DMS153 (cell line): ENCODE data around the gene NAGLU.
"Not testable (repeated sequence)": the region's sequence is repeated elsewhere in the genome, so short reads cannot be mapped to it uniquely, and the experiment has no call there.

Source experiments
- DNase-seq: peaks from one replicate; lab custom pipeline; 2025; lab: John Stamatoyannopoulos, UW

NAGLU gene

DNA sequence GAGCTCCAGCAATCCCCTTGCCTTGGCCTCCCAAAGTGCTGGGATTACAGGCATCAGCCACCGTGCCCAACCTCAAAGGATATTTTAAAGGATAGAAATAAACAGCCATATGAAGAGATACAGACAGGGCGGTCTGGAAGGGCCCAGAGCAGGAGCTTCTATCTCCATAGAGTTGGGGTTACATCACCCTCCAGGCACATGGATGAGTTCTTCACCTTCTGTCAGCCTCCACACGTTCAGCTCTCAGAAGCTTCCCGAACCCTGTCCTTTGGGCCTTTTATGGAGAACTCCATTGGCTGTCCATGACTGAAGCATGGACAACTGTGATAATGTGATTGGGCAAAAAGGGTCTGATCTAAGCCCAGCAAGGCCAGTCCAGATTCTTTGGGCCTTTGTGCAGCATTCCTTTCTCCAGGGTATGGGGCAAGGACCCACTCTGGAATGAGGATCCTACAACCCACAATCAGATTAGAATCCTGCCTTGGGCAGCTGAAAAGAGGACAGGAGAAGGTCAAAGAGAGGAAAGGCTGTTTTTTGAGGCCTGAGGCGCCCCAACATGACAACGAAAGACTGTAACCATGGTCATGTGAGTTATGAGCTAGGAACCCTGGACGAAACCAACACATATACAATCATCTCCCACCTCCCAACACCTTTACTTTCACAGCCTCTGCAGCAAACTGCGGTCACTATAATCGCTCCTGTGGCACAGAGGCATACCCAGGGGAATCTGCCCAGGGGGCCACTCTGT is 9.9 kb downstream of the NAGLU start:
- DNase-seq: not testable (repeated sequence)

DNA sequence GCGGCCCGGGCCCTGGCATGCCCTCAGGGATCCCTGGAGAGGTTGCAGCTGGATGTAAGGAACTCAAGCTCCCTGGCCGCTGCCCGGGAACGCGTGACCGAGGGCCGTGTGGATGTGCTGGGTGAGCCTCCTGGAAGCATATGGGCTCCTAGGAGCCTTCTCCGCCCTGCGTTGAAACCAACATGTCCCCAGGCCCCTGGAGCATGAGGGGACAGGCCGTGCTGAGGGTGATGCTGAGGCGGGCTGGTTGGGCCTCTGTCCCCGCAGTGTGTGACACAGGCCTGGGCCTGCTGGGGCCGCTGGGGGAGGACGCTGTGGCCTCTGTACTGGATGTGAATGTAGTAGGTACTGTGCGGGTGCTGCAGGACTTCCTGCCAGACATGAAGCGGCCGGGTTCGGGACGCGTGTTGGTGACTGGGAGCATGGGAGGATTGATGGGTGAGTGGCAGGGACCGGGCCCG is 11.0 kb downstream of the NAGLU start:
- DNase-seq: no peak

DNA sequence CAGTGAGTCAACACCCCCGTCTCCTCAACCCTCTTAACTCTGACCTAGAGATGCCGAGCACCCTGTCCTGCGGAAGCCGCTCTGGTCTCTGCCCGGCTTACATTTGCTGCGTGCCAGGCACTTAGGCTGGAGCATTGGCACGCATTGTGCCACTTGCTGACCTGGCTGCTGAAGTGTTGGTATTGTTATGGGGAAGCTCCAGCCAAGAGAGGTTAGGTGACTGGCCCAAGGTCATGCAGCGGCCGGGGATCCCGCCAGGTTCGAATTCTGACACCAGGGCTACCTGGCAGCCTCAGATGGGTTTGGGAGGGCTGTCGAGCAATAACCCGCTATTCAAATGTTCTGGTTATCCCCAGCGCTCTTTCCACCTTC is 11.6 kb downstream of the NAGLU start:
- no peak for DNase-seq

DNA sequence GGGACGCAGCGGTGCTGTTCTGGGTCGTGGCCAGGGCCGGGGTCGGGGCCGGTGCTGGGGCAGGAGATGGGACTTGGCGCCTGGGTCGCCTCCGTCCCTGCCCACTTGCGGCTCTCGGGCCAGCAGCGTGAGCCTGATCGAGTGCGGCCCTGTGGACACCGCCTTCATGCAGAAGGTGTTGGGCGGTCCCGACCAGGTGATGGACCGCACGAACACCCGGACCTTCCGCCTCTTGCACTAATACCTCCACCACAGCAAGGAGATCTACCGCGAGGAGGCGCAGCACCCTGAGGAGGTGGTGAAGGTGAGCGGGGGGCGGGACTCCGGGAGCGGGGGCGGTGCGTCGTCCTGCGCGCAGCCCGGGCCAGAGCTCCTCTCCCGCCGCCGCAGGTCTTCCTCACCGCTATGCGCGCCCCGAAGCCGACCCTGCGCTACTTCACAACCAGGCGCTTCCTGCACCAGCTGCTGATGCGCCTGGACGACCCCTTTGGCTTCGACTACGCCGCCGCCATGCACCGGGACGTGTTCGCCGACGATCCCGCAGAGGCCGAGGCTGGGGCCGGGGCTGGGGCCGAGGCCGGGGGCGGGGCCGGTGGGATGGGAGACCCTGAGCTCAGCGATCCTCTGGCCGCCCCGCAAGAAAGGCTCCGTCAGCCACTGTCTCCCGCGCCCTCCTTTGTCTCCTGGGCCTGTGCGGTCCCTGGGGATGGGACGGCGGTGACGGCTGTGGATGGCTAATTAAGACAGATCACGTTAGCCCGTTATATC is 12.2 kb downstream of the NAGLU start:
- DNase-seq: peak; percentile 69

DNA sequence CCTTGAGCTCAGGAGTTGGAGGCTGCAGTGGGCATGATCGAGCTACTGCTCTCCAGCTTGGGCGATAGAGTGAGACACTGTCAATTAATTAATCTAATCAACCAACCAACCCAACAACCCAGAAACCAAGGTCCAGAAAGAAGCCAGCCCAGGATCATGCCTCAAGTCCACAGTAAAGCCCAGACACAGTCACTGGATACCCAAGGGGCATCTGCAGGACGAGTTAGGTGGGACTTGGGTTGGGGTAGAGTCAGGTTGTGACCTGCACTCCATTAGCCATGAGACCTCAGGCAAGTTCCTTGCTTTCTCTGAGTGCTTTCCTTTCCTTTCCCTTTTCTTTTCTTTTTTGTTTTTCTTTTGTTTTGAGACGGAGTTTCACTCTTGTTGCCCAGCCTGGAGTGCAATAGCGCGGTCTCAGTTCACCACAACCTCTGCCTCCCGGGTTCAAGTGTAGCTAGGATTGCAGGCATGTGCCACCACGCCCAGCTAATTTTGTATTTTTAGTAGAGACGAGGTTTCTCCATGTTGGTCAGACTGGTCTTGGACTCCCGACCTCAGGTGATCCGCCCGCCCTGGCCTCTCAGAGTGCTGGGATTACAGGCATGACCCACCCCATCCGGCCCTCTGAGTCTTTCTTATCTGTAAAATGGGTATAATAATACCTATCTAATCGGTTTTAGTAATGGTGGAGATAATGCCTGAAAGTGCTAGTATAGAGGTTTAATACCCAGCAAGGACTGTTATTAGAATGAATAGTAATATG is 13.1 kb downstream of the NAGLU start:
- no peak for DNase-seq

DNA sequence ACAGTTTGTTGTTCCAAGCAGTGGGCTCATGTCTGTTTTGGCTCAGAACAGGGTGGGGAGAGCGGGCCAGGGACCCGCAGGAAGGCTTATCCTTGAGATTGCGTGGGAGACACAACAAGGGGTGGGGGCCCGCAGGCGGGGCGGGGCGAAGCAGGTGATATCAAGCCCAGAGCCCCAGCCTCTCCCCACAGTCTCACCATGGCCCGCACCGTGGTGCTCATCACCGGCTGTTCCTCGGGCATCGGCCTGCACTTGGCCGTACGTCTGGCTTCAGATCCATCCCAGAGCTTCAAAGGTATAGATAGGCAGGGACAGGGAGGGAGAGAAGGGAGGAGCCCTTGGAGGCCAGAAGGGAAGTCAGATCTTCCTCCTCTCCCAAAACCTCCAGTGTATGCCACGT is 16.7 kb downstream of the NAGLU start, which contains the start of gene HSD17B1:
HSD17B1 (plus strand) TSS at position 188 of the 400 bp plus-strand sequence; CDS start at position 199, 11 bp downstream.
- not testable (repeated sequence) for DNase-seq

DNA sequence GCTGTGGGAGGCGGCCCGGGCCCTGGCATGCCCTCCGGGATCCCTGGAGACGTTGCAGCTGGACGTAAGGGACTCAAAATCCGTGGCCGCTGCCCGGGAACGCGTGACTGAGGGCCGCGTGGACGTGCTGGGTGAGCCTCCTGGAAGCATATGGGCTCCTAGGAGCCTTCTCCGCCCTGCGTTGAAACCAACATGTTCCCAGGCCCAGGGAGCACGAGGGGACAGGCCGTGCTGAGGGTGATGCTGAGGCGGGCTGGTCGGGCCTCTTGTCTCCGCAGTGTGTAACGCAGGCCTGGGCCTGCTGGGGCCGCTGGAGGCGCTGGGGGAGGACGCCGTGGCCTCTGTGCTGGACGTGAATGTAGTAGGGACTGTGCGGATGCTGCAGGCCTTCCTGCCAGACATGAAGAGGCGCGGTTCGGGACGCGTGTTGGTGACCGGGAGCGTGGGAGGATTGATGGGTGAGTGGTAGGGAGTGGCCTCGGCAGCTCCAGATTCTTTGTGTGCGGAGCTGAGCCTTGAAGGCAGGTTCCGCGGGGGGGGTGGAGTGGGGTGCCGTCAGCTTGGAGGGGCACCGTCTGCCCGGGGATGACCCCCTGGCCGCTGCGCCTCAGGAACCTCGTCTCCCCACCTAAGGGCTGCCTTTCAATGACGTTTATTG is 17.2 kb downstream of the NAGLU start:
- peak; percentile 28 for DNase-seq

DNA sequence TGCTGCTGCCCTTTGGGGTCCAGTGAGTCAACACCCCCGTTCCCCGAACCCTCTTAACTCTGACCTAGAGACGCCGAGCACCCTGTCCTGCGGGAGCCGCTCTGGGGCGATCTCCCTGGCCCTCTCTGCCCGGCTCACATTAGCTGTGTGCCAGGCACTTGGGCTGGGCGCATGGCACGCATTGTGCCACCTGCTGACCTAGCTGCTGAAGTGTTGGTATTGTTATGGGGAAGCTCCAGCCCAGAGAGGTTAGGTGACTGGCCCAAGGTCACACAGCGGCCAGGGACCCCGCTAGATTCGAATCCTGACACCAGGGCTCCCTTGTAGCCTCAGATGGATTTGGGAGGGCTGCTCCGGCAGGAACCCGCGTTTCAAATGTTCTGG is 17.8 kb downstream of the NAGLU start:
- DNase-seq: no peak

DNA sequence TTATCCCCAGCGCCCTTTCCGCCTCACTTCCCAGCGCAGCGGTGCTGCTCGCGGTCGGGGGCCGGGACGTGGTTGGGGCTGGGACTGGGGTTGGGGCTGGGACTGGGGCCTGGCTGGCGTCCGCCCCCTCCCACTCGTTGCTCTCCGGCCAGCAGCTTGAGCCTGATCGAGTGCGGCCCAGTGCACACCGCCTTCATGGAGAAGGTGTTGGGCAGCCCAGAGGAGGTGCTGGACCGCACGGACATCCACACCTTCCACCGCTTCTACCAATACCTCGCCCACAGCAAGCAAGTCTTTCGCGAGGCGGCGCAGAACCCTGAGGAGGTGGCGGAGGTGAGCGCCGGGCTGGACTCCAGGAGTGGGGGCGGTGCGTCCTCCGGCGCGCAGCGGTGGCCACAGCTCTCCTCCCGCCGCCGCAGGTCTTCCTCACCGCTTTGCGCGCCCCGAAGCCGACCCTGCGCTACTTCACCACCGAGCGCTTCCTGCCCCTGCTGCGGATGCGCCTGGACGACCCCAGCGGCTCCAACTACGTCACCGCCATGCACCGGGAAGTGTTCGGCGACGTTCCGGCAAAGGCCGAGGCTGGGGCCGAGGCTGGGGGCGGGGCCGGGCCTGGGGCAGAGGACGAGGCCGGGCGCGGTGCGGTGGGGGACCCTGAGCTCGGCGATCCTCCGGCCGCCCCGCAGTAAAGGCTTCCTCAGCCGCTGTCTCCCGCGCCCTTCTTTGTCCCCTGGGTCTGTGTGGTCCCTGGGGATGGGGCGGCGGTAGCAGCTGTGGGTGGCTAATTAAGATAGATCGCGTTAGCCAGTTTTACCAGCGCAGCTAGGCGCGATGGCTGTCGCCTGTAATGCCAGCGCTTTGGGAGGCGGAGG is 18.4 kb downstream of the NAGLU start:
- DNase-seq: peak; percentile 68

DNA sequence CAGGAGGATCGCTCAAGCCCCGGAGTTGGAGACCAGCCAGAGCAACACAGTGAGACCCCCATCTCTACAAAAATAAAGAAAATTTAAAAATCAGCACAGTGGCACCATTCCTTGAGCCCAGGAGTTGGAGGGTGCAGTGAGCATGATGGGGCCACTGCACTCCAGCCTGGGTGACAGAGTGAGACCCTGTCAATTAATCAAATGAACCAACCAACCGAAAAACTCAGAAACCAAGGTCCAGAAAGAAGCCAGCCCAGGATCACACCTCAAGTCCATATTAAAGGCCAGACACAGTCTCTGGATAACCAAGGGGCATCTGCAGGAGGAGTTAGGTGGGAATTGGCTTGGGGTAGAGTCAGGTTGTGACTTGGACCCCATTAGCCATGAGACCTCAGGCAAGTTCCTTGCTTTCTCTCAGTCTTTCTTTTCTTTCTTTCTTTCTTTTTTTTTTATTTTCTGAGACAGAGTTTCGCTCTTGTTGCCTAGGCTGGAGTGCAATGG is 19.1 kb downstream of the NAGLU start:
- DNase-seq: no peak

DNA sequence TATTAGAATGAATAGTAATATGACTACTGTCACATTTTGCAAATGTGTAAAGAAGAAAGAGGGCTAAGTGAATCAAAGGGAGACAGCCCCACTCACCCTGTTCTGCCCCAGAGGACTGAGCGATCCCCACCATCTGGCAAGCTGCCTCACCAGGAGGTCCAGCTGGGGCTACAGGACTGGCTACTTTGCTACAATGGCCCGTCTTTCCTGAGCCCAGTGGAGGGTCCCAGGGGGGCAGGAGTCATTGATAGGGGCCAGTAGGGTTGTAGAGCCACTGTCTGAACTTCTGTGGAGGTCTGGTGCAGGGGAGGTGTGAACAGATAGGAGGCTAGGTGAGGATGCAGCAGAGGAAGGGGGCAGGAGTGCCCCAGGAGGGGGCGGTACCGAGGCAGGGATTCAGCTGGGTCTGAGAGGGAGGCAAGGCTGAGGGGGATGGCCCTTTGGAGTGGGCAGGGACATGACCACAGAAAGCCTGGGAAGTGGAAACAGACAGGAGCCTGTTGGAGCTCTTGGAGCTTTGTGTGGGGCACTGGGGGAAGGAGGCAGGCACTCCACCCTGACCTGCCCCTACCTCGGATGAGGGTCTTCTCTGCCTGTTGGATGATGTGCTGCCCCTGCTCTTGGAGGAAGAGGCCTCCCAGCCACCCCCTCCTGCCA is 20.0 kb downstream of the NAGLU start:
- DNase-seq: not testable (repeated sequence)

DNA sequence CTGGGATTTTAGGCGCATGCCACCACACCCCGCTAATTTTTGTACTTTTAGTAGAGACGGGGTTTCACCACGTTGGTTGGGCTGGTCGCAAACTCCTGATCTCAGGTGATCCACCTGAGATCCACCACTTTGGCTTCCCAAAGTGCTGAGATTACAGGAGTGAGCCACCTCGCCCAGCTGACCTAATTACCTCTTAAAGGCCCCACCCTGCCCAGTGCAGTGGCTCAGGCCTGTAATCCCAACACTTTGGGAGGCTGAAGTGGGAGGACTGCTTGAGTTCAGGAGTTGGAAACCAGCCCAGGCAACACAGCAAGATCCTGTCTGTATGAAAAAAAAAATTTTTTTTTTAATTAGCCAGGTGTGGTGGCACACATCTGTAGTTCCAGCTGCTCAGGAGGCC is 23.0 kb downstream of the NAGLU start:
- DNase-seq: no peak

DNA sequence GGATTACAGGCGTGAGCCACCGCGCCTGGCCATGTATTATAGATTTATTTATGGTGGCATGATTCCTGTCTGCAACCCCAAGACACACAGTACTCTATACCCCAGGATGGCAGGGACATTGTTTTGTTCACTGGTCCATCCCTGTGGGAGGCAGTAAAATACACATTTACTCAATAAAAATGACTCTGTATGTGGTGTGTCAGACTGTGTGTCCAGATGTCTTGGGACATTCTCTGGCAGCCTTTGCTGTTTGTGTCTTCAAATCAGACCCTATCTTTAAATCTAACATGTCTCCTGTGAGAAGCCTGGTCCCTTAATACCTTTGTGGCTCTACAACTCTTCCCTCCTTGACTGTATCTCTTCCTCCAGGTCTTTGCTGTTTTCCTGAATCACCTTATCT is 24.2 kb downstream of the NAGLU start:
- no peak for DNase-seq

DNA sequence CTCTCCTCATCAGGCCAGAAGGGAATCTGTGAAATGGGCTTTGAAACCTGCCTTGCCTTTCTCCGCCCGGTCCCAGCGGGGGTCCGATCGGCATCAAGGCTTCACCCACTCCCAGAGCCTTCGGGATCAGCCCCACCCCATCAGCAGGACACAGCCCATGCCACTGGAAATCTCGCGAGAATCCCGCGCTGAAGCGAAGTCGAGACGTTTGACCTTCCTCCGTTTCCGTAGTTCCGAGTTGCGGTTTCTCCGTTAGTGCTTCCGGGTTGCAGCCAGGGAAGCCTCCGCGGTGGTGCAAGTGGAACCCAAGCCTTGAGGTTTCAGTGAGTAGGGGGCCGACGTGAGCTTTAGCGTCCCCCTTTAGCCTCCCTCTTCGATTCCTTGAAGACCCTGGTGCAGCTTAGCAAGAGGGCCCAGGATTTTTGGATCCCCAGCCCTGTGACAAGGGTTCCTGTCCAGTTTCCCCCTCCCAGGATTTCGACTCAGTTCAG is 25.9 kb downstream of the NAGLU start, which contains the start of gene COASY:
COASY (plus strand) TSS at position 252 of the 491 bp plus-strand sequence. CDS start 475 bp downstream, outside the sequence.
- DNase-seq: peak; percentile 93

DNA sequence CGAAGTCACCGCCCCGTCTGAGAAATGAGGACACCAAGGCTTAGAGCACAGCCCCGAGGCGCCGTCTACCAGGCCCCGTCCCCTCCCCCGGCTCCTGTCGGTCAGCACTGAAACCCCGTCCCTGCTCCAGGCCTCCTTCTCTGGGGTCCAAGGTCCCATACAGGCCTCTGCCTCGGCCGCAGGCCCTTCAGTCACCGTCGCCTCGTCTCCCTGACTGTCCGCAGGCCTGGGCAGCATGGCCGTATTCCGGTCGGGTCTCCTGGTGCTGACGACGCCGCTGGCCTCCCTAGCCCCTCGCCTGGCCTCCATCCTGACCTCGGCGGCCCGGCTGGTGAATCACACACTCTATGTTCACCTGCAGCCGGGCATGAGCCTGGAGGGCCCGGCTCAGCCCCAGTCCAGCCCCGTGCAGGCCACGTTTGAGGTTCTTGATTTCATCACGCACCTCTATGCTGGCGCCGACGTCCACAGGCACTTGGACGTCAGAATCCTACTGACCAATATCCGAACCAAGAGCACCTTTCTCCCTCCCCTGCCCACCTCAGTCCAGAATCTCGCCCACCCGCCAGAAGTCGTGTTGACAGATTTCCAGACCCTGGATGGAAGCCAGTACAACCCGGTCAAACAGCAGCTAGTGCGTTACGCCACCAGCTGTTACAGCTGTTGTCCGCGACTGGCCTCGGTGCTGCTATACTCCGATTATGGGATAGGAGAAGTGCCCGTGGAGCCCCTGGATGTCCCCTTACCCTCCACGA is 26.5 kb downstream of the NAGLU start:
- DNase-seq: no peak

DNA sequence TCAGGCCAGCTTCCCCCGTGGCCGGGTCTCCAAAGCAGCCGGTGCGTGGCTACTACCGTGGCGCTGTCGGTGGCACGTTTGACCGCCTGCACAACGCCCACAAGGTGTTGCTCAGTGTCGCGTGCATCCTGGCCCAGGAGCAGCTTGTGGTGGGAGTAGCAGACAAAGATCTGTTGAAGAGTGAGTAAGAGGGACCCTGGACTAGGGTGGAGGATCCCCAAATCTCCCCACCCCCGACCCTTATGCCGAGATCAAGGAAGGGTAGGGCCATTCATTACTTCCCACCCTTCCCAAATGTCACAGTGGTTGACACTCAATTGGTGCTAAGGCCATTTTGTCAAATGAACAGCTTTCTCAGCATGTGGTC is 27.1 kb downstream of the NAGLU start:
- DNase-seq: no peak

DNA sequence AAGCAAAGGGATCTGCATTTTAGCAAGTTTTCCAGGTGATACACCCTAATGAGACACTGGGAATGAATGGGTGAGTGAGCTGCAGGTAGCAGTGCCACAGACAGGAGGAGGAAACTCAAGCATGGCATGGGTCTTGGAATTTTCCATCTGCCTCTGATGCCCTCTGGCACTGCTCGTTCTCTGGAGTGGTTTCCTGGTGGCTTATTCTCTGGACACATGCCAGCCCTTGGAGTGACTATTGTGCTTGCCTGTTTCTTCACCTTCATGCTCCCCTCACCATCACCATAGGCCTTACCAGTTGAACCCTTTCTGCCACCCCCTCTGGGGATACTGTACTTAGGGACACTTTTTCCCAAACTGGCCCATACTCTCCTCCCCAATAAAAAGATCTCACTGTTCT is 27.5 kb downstream of the NAGLU start:
- DNase-seq: no peak

DNA sequence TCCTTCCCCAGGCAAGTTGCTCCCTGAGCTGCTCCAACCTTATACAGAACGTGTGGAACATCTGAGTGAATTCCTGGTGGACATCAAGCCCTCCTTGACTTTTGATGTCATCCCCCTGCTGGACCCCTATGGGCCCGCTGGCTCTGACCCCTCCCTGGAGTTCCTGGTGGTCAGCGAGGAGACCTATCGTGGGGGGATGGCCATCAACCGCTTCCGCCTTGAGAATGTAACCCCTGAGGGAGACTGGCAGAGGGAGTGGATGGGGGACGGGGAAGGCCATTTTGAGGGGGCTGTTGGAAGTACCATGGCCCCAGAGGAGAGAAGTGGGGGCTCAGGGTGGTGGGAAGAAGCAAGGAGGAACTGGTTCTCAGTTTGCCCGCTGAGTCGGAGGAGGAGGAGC is 27.9 kb downstream of the NAGLU start:
- no peak for DNase-seq

DNA sequence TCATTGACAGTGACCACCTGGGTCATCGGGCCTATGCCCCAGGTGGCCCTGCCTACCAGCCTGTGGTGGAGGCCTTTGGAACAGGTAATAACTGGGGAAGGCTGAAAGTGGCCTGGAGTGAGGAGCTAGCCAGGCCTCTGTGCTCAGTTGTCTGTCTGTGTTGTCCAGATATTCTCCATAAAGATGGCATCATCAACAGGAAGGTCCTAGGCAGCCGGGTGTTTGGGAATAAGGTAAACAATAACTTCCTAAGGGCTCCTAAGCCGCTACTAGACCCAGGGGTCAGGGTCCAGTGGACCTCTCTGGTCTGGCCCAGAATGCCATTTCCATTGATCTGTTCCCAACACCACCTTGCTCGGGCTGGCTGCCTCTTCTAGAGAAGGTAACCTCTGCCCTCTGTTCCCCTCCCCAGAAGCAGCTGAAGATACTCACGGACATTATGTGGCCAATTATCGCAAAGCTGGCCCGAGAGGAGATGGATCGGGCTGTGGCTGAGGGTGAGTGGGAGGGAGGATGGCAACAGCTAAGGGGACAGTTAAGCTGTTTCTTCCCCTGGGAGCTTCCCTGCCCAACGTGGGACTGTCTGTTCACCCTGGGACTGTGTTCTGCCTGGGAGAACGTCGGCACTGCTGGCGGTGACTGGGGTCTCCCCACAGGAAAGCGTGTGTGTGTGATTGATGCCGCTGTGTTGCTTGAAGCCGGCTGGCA is 28.9 kb downstream of the NAGLU start:
- no peak for DNase-seq
